ENCODE measurements around the gene RPP40. TPM values are rescaled to one million over a fixed set of nuclear protein-coding genes. Genes with fewer than 3 reads are reported as not detected.

RPP40 gene
- total and polyA plus RNA-seq, 9 of the 15 experiments (the other 6 are each of a cell fraction or from before 2014, with no cell fraction given), result 22.6 to 114 (median 39.0) TPM

- TF ChIP-seq, protein P1, sequence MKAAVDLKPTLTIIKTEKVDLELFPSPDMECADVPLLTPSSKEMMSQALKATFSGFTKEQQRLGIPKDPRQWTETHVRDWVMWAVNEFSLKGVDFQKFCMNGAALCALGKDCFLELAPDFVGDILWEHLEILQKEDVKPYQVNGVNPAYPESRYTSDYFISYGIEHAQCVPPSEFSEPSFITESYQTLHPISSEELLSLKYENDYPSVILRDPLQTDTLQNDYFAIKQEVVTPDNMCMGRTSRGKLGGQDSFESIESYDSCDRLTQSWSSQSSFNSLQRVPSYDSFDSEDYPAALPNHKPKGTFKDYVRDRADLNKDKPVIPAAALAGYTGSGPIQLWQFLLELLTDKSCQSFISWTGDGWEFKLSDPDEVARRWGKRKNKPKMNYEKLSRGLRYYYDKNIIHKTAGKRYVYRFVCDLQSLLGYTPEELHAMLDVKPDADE (conservative IDR thresholded peaks at IDR 0.05; ENCODE audit: control insufficient read depth, low read depth, low read length), result no peak
- TF ChIP-seq ESRRA (IDR thresholded peaks at IDR 0.05; ENCODE audit: borderline replicate concordance, low read depth) (no peak), EZH2 (IDR thresholded peaks at IDR 0.05; ENCODE audit: borderline replicate concordance, low read depth, low read length) (no peak), CEBPB (tag; IDR thresholded peaks at IDR 0.05) (no peak), TFE3 (CRISPR knock-in tag; IDR thresholded peaks at IDR 0.05) (no peak)
These were observed 8.7 kb upstream of the RPP40 start (continued) for GRCh38 chr6:5012519-5012918.

GRCh38 chr6:5011346-5011745 lies 7.5 kb upstream of the RPP40 start:
- ATAC-seq (no peak; the same call in 2 of the 3 replicates), FAIRE-seq (no peak), DNase-seq (ENCODE audit: extremely low read depth in 1 of 4, low spot score in 3 of 4) (no peak)
- intact Hi-C loops (cut with micrococcal nuclease), result no loop called here
- no TSS peak for BruUV-seq (replicated peaks)
- H3K9ac ChIP-seq (ENCODE audit: insufficient read depth in 1 of 2, low read depth in 2 of 2, low read length in 2 of 2), result no peak overlapping the region; a peak in 1 of 4 replicates
- 37% methylated on average over 12 of the region's 12 CpGs for WGBS (ENCODE audit: insufficient coverage, low coverage, missing lambda C conversion rate)
- in situ Hi-C loops (cut with MboI), result no loop called here
- H3K36me3 ChIP-seq (ENCODE audit: control insufficient read depth, insufficient read depth, low read length), result no peaks in the 10 kb centered on the region; the same call in 2 of the 3 replicates
- H3K27me3 ChIP-seq (ENCODE audit: control insufficient read depth in 2 of 2, insufficient read depth in 2 of 2, low read length in 2 of 2), result peaks cover 0 to 5% of the 10 kb centered on the region in 2 experiments; a peak in 1 of 5 replicates
- ChIA-PET POLR2A (interaction anchor here (0.6 kb wide), 1 partner anchor 37 kb away, joined by 4 read pairs; no protein-coding TSS in a partner anchor), CTCF (ENCODE audit: low intra/inter-chr PET ratio) (no interaction called here)
- no peaks in the 10 kb centered on the region; a peak in 1 of 5 replicates for H3K4me1 ChIP-seq (replicated peaks in 1 of 2; ENCODE audit: control insufficient read depth in 2 of 2, insufficient read depth in 2 of 2, low read length in 2 of 2)
- H3K9me3 ChIP-seq (replicated peaks; ENCODE audit: control insufficient read depth, insufficient read depth, low read depth, low read length), result no peaks in the 10 kb centered on the region
- no peak for TF ChIP-seq BACH1 (tag; IDR thresholded peaks at IDR 0.05)
- TF ChIP-seq PHF21A (IDR thresholded peaks at IDR 0.05; ENCODE audit: borderline replicate concordance, low read depth), result no peak
- no peak for TF ChIP-seq ZNF717 (CRISPR knock-in tag; IDR thresholded peaks at IDR 0.05)
- no peak for TF ChIP-seq HNRNPLL (IDR thresholded peaks at IDR 0.05; ENCODE audit: low read depth, low read length, poor library complexity, severe bottlenecking)
- no peak for TF ChIP-seq U2AF2 (optimal IDR thresholded peaks at IDR 0.05; ENCODE audit: low read depth, low read length)
- no peak overlapping the region for H3K4me3 ChIP-seq
- no peak overlapping the region for H3K27ac ChIP-seq (ENCODE audit: extremely low read depth, low read depth, low read length)
- H3K4me2 ChIP-seq (ENCODE audit: insufficient read depth, low read length), result no peak overlapping the region
- H3K9me1 ChIP-seq (ENCODE audit: control insufficient read depth, insufficient read depth, low read length), result no peaks in the 10 kb centered on the region
- no peaks in the 10 kb centered on the region for H4K20me1 ChIP-seq (replicated peaks; ENCODE audit: control insufficient read depth, insufficient read depth, low read length)
- peak overlapping the region; percentile 40; the same call in 1 of the 2 replicates for H2AFZ ChIP-seq (ENCODE audit: low read depth, low read length)
- H3K79me2 ChIP-seq (ENCODE audit: control insufficient read depth, insufficient read depth, low read length), result no peaks in the 10 kb centered on the region

Measured in K562 (cell line).